ENCODE data around the gene ADAM12. TPM values are rescaled to one million over a fixed set of nuclear protein-coding genes. Genes with fewer than 3 reads are reported as not detected.

Gene ADAM12
- total RNA-seq, 1 donor from 2014 or later = 18.4 TPM

- Mint-ChIP-seq H3K4me3 (ENCODE audit: unreplicated experiment) (peak overlapping the region; percentile 64), H3K9me3 (ENCODE audit: unreplicated experiment) (peaks cover 5% of the 10 kb centered on the region), H3K27me3 (ENCODE audit: unreplicated experiment) (peaks cover 3% of the 10 kb centered on the region), H3K36me3 (ENCODE audit: unreplicated experiment) (no peaks in the 10 kb centered on the region), H3K27ac (ENCODE audit: unreplicated experiment) (peak overlapping the region; percentile 98), H3K4me1 (ENCODE audit: low read depth, unreplicated experiment) (peaks cover 45% of the 10 kb centered on the region)
- DNase-seq = no peak
- TF ChIP-seq CTCF (IDR thresholded peaks at IDR 0.05; ENCODE audit: partially characterized antibody, unreplicated experiment) = no peak
Measured at GRCh38 chr10:126169899-126170298, 218.4 kb downstream of the ADAM12 start.

- H3K9me3 Mint-ChIP-seq (ENCODE audit: unreplicated experiment) = peaks cover 6% of the 10 kb centered on the region
- no peak for DNase-seq
- no peak for TF ChIP-seq CTCF (IDR thresholded peaks at IDR 0.05; ENCODE audit: partially characterized antibody, unreplicated experiment)
- peaks cover 6% of the 10 kb centered on the region for H3K27me3 Mint-ChIP-seq (ENCODE audit: unreplicated experiment)
- H3K4me3 Mint-ChIP-seq (ENCODE audit: unreplicated experiment) = no peak overlapping the region
- peak overlapping the region; percentile 34 for H3K27ac Mint-ChIP-seq (ENCODE audit: unreplicated experiment)
- peaks cover 14% of the 10 kb centered on the region for H3K36me3 Mint-ChIP-seq (ENCODE audit: unreplicated experiment)
- H3K4me1 Mint-ChIP-seq (ENCODE audit: low read depth, unreplicated experiment) = peaks cover 41% of the 10 kb centered on the region
Measured at GRCh38 chr10:126166797-126167196, 221.5 kb downstream of the ADAM12 start.

- Mint-ChIP-seq H3K27me3 (ENCODE audit: unreplicated experiment) (peaks cover 14% of the 10 kb centered on the region), H3K27ac (ENCODE audit: unreplicated experiment) (no peak overlapping the region), H3K9me3 (ENCODE audit: unreplicated experiment) (peaks cover 11% of the 10 kb centered on the region), H3K4me3 (ENCODE audit: unreplicated experiment) (no peak overlapping the region), H3K4me1 (ENCODE audit: low read depth, unreplicated experiment) (peaks cover 44% of the 10 kb centered on the region), H3K36me3 (ENCODE audit: unreplicated experiment) (peaks cover 15% of the 10 kb centered on the region)
- TF ChIP-seq CTCF (IDR thresholded peaks at IDR 0.05; ENCODE audit: partially characterized antibody, unreplicated experiment) = no peak
- no peak for DNase-seq
Measured at GRCh38 chr10:126165874-126166273, 222.4 kb downstream of the ADAM12 start.

- H3K36me3 Mint-ChIP-seq (ENCODE audit: unreplicated experiment) = peaks cover 15% of the 10 kb centered on the region
- peak overlapping the region; percentile 28 for H3K27ac Mint-ChIP-seq (ENCODE audit: unreplicated experiment)
- no peak overlapping the region for H3K4me3 Mint-ChIP-seq (ENCODE audit: unreplicated experiment)
- peaks cover 12% of the 10 kb centered on the region for H3K9me3 Mint-ChIP-seq (ENCODE audit: unreplicated experiment)
- H3K4me1 Mint-ChIP-seq (ENCODE audit: low read depth, unreplicated experiment) = peaks cover 34% of the 10 kb centered on the region
- TF ChIP-seq CTCF (IDR thresholded peaks at IDR 0.05; ENCODE audit: partially characterized antibody, unreplicated experiment) = no peak
- no peak for DNase-seq
- H3K27me3 Mint-ChIP-seq (ENCODE audit: unreplicated experiment) = peaks cover 16% of the 10 kb centered on the region
Measured at GRCh38 chr10:126163506-126163905, 224.8 kb downstream of the ADAM12 start.

- Mint-ChIP-seq H3K9me3 (ENCODE audit: unreplicated experiment) (peaks cover 13% of the 10 kb centered on the region), H3K4me1 (ENCODE audit: low read depth, unreplicated experiment) (peaks cover 28% of the 10 kb centered on the region), H3K36me3 (ENCODE audit: unreplicated experiment) (peaks cover 15% of the 10 kb centered on the region), H3K27ac (ENCODE audit: unreplicated experiment) (peak overlapping the region; percentile 97), H3K4me3 (ENCODE audit: unreplicated experiment) (peak overlapping the region; percentile 64), H3K27me3 (ENCODE audit: unreplicated experiment) (peaks cover 18% of the 10 kb centered on the region)
- TF ChIP-seq CTCF (IDR thresholded peaks at IDR 0.05; ENCODE audit: partially characterized antibody, unreplicated experiment) = no peak
- DNase-seq = no peak
Measured at GRCh38 chr10:126161691-126162090, 226.6 kb downstream of the ADAM12 start.

Data from glutamatergic neuron (in vitro differentiated cells).